ENCODE results near the gene IL6. TPM values are rescaled to one million over a fixed set of nuclear protein-coding genes. Genes with fewer than 3 reads are reported as not detected.

Gene IL6
- total RNA-seq, 1 experiment from 2014 or later, result 0.85 TPM

DNA sequence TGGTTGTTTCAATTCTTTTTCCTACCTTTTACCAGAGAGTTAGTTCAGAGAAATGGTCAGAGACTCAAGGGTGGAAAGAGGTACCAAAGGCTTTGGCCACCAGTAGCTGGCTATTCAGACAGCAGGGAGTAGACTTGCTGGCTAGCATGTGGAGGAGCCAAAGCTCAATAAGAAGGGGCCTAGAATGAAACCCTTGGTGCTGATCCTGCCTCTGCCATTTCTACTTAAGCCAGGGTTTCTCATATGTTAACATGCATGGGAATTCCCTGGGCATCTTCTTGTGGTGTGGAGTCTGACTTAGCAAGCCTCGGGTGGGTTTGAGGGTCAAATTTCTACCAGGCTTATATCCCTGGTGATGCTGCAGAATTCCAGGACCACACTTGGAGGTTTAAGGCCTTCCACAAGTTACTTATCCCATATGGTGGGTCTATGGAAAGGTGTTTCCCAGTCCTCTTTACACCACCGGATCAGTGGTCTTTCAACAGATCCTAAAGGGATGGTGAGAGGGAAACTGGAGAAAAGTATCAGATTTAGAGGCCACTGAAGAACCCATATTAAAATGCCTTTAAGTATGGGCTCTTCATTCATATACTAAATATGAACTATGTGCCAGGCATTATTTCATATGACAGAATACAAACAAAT, 3.2 kb downstream of the IL6 start:
- Histone ChIP-seq H3K18ac (ENCODE audit: insufficient read length, low read depth, low read length) (no peak overlapping the region), H3K23me2 (ENCODE audit: insufficient read length, low read depth, low read length, poor library complexity, severe bottlenecking) (peaks cover 2% of the 10 kb centered on the region), H3K79me1 (ENCODE audit: insufficient read depth, low read depth, low read length, poor library complexity, severe bottlenecking) (no peaks in the 10 kb centered on the region), H2BK120ac (ENCODE audit: low read depth, low read length, poor library complexity, severe bottlenecking) (no peak overlapping the region), H2AK5ac (ENCODE audit: insufficient read length, low read length) (no peak overlapping the region), H4K8ac (replicated peaks; ENCODE audit: insufficient read length, low read depth, low read length) (no peak overlapping the region), H4K20me1 (ENCODE audit: control insufficient read depth, insufficient read depth, insufficient read length) (no peaks in the 10 kb centered on the region), H3K9me3 (ENCODE audit: control insufficient read depth, low read depth, low read length) (no peaks in the 10 kb centered on the region), H4K5ac (ENCODE audit: insufficient read length, low read depth, low read length) (no peak overlapping the region), H3K23ac (ENCODE audit: insufficient read length, low read depth, low read length) (no peak overlapping the region), H3T11ph (ENCODE audit: low read length) (no peak overlapping the region), H2BK20ac (ENCODE audit: low read depth, low read length, poor library complexity, severe bottlenecking) (no peak overlapping the region), H2BK5ac (ENCODE audit: insufficient read length, low read length) (no peak overlapping the region), H3K4ac (ENCODE audit: low read depth, low read length) (no peak overlapping the region), H2AFZ (ENCODE audit: low read length) (no peak overlapping the region), H3K56ac (ENCODE audit: insufficient read length, low read depth, low read length) (no peak overlapping the region), H3K4me1 (ENCODE audit: insufficient read depth, low read length) (peaks cover 3% of the 10 kb centered on the region; the same call in 1 of the 2 replicates), H3K14ac (ENCODE audit: insufficient read depth, low read length) (no peak overlapping the region), H3K27me3 (ENCODE audit: insufficient read depth, low read length) (no peaks in the 10 kb centered on the region), H4K91ac (ENCODE audit: insufficient read length, low read depth, low read length) (no peak overlapping the region), H3K4me2 (ENCODE audit: insufficient read depth, insufficient read length, low read length) (no peak overlapping the region), H3K79me2 (ENCODE audit: insufficient read depth, low read length) (no peaks in the 10 kb centered on the region), H2BK15ac (ENCODE audit: low read depth, low read length) (no peak overlapping the region), H3K27ac (ENCODE audit: insufficient read length, low read depth, low read length) (no peak overlapping the region), H2BK12ac (ENCODE audit: insufficient read length, low read depth, low read length) (no peak overlapping the region), H3K9ac (ENCODE audit: extremely low read depth, insufficient read length, low read length) (no peak overlapping the region)
- H3K27me3 Mint-ChIP-seq (ENCODE audit: low read depth), result peaks cover 4% of the 10 kb centered on the region
- H3K4me1 Mint-ChIP-seq, result peaks cover 16 to 29% of the 10 kb centered on the region in 2 experiments
- H3K4me3 Mint-ChIP-seq, result no peak overlapping the region
- no CpG with 5 or more reads among the region's 2 CpGs for WGBS (ENCODE audit: extremely low coverage, insufficient read length, low lambda C conversion rate)
- no peak for DNase-seq
- TF ChIP-seq, protein P1, sequence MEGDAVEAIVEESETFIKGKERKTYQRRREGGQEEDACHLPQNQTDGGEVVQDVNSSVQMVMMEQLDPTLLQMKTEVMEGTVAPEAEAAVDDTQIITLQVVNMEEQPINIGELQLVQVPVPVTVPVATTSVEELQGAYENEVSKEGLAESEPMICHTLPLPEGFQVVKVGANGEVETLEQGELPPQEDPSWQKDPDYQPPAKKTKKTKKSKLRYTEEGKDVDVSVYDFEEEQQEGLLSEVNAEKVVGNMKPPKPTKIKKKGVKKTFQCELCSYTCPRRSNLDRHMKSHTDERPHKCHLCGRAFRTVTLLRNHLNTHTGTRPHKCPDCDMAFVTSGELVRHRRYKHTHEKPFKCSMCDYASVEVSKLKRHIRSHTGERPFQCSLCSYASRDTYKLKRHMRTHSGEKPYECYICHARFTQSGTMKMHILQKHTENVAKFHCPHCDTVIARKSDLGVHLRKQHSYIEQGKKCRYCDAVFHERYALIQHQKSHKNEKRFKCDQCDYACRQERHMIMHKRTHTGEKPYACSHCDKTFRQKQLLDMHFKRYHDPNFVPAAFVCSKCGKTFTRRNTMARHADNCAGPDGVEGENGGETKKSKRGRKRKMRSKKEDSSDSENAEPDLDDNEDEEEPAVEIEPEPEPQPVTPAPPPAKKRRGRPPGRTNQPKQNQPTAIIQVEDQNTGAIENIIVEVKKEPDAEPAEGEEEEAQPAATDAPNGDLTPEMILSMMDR (conservative IDR thresholded peaks at IDR 0.05), result no peak
- H3K27ac Mint-ChIP-seq, result no peak overlapping the region
- H3K36me3 Mint-ChIP-seq (ENCODE audit: insufficient read depth in 1 of 3, low read depth in 3 of 3), result no peaks in the 10 kb centered on the region
- H3K9me3 Mint-ChIP-seq, result no peaks in the 10 kb centered on the region

Measured in H9 (cell line).